A549 (cell line): ENCODE data around the gene DCAKD.

ENCODE experiments used
- HDAC2 ChIP-seq: fragments of 200-600 bp; sonication (generic); IDR thresholded peaks from 2 replicates; pipeline ENCODE4 v1.6.1; 2016
- MYC ChIP-seq: IDR thresholded peaks from 2 replicates; pipeline ENCODE4 v1.6.1; 2012; ENCODE audit warnings: mild to moderate bottlenecking, inconsistent platforms, low read length, improper control_type of control experiment, borderline replicate concordance
- RAD21 ChIP-seq, 2 experiments: fragments of >200 bp in 1 of 2; sonication (Bioruptor Twin) in 1 of 2; formaldehyde crosslinking in 1 of 2; IDR thresholded peaks in 1 of 2; conservative IDR thresholded peaks in 1 of 2; 2 replicates in 1 of 2; 3 replicates in 1 of 2; pipeline ENCODE4 v1.6.1; 2012 to 2018; ENCODE audit warnings: inconsistent platforms in 1 of 2
- RNF2 ChIP-seq: fragments of 200-600 bp; sonication (generic); IDR thresholded peaks from 2 replicates; pipeline ENCODE4 v1.6.1; 2016; ENCODE audit warnings: low read depth, mild to moderate bottlenecking, antibody characterized with exemption, moderate library complexity, borderline replicate concordance
- TF ChIP-seq, protein P1 (sequence below): fragments of >200 bp; sonication (Bioruptor Twin); formaldehyde crosslinking; IDR thresholded peaks from 3 replicates; pipeline ENCODE4 v1.5.1; 2016

GRCh38 chr17:45018514-45018847 lies 33.0 kb downstream of the DCAKD start:
- no peak for TF ChIP-seq HDAC2
- no peak for TF ChIP-seq RNF2
- TF ChIP-seq MYC, result no peak
- no peak for TF ChIP-seq RAD21 (conservative IDR thresholded peaks at IDR 0.05 in 1 of 2, IDR thresholded peaks at IDR 0.05 in 1 of 2)
- TF ChIP-seq, protein P1, sequence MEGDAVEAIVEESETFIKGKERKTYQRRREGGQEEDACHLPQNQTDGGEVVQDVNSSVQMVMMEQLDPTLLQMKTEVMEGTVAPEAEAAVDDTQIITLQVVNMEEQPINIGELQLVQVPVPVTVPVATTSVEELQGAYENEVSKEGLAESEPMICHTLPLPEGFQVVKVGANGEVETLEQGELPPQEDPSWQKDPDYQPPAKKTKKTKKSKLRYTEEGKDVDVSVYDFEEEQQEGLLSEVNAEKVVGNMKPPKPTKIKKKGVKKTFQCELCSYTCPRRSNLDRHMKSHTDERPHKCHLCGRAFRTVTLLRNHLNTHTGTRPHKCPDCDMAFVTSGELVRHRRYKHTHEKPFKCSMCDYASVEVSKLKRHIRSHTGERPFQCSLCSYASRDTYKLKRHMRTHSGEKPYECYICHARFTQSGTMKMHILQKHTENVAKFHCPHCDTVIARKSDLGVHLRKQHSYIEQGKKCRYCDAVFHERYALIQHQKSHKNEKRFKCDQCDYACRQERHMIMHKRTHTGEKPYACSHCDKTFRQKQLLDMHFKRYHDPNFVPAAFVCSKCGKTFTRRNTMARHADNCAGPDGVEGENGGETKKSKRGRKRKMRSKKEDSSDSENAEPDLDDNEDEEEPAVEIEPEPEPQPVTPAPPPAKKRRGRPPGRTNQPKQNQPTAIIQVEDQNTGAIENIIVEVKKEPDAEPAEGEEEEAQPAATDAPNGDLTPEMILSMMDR, result no peak
